ENCODE measurements around the gene SPHKAP.

Gene SPHKAP

GRCh38 chr2:228067309-228067708 lies 114.2 kb downstream of the SPHKAP start:
- TF ChIP-seq CTCF (IDR thresholded peaks at IDR 0.05; ENCODE audit: control insufficient read depth, insufficient read depth, low read depth, low read length, missing control alignments) = no peak
- DNase-seq (ENCODE audit: low read depth) = no peak

GRCh38 chr2:228066126-228066798 lies 115.2 kb downstream of the SPHKAP start:
- TF ChIP-seq CTCF (IDR thresholded peaks at IDR 0.05; ENCODE audit: control insufficient read depth, insufficient read depth, low read depth, low read length, missing control alignments) = no peak
- no peak for DNase-seq (ENCODE audit: low read depth)
- H3K4me3 ChIP-seq (ENCODE audit: control insufficient read depth, low read depth, low read length) = no peak overlapping the region

More at GRCh38 chr2:228067309-228067708, 114.2 kb downstream of the SPHKAP start:
- no peak overlapping the region for H3K4me3 ChIP-seq (ENCODE audit: control insufficient read depth, low read depth, low read length)

- TF ChIP-seq CTCF (IDR thresholded peaks at IDR 0.05; ENCODE audit: control insufficient read depth, insufficient read depth, low read depth, low read length, missing control alignments) = no peak
- no peak overlapping the region for H3K4me3 ChIP-seq (ENCODE audit: control insufficient read depth, low read depth, low read length)
- no peak for DNase-seq (ENCODE audit: low read depth)
These were observed 115.8 kb downstream of the SPHKAP start for GRCh38 chr2:228065686-228066085.

GRCh38 chr2:228064796-228065315 lies 116.6 kb downstream of the SPHKAP start:
- no peak overlapping the region for H3K4me3 ChIP-seq (ENCODE audit: control insufficient read depth, low read depth, low read length)
- no peak for DNase-seq (ENCODE audit: low read depth)
- TF ChIP-seq CTCF (IDR thresholded peaks at IDR 0.05; ENCODE audit: control insufficient read depth, insufficient read depth, low read depth, low read length, missing control alignments) = no peak

GRCh38 chr2:228064024-228064423 lies 117.5 kb downstream of the SPHKAP start:
- no peak for TF ChIP-seq CTCF (IDR thresholded peaks at IDR 0.05; ENCODE audit: control insufficient read depth, insufficient read depth, low read depth, low read length, missing control alignments)
- DNase-seq (ENCODE audit: low read depth) = no peak
- H3K4me3 ChIP-seq (ENCODE audit: control insufficient read depth, low read depth, low read length) = no peak overlapping the region

GRCh38 chr2:228063558-228063957 lies 117.9 kb downstream of the SPHKAP start:
- no peak for DNase-seq (ENCODE audit: low read depth)
- no peak for TF ChIP-seq CTCF (IDR thresholded peaks at IDR 0.05; ENCODE audit: control insufficient read depth, insufficient read depth, low read depth, low read length, missing control alignments)
- no peak overlapping the region for H3K4me3 ChIP-seq (ENCODE audit: control insufficient read depth, low read depth, low read length)
